ENCODE data around the gene PRDM16.

DNA sequence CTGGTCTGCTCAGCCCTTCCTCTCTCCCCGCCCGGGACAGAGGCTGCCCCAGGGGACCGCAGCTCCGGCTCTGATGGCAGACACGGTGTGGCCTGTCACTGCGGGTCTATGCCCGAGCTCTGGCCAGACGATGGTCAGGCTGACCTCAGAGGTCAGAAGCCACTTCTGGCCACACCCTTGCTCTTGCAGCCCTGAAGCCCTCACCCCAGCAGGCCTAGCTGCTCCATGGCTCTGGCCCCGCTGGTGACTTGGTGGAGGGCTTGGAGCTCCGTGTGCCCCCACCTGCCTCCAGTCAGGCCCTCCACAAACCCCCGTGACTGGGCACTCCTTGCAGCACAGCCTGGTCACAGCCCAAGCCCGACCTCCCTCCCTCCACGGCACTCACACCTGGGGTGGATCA is 47.6 kb downstream of the PRDM16 start:
- TF ChIP-seq, protein P1, sequence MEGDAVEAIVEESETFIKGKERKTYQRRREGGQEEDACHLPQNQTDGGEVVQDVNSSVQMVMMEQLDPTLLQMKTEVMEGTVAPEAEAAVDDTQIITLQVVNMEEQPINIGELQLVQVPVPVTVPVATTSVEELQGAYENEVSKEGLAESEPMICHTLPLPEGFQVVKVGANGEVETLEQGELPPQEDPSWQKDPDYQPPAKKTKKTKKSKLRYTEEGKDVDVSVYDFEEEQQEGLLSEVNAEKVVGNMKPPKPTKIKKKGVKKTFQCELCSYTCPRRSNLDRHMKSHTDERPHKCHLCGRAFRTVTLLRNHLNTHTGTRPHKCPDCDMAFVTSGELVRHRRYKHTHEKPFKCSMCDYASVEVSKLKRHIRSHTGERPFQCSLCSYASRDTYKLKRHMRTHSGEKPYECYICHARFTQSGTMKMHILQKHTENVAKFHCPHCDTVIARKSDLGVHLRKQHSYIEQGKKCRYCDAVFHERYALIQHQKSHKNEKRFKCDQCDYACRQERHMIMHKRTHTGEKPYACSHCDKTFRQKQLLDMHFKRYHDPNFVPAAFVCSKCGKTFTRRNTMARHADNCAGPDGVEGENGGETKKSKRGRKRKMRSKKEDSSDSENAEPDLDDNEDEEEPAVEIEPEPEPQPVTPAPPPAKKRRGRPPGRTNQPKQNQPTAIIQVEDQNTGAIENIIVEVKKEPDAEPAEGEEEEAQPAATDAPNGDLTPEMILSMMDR (IDR thresholded peaks at IDR 0.05) = no peak
- TF ChIP-seq POLR2A (IDR thresholded peaks at IDR 0.05) (no peak), EP300 (IDR thresholded peaks at IDR 0.05) (no peak)
